Measurements from ENCODE around the gene ABCB4. TPM values are rescaled to one million over a fixed set of nuclear protein-coding genes. Genes with fewer than 3 reads are reported as not detected.

Gene ABCB4
- total RNA-seq = under 0.01 and 0.28 TPM in 2 replicates

GRCh38 chr7:87475359-87476178, at the start of gene ABCB4:
ABCB4 (minus strand) TSS chr7:87475680; CDS start chr7:87475465, 215 bp downstream.

Other genes with a start within 250 kb of the ABCB4 start
- gene CROT, start 130.0 kb downstream of the ABCB4 start, total RNA-seq = 10.5 and 23.7 TPM in 2 replicates
- gene ABCB1, start 125.2 kb upstream of the ABCB4 start, total RNA-seq = 1.2 and 2.0 TPM in 2 replicates
- under 0.01 and 0.28 TPM in 2 replicates for gene RUNDC3B, start 152.7 kb upstream of the ABCB4 start, total RNA-seq

Data from regular cardiac myocyte (primary cell).